Stromal cell of bone marrow (primary cell): ENCODE measurements around the gene CDC37L1.
"Not testable (repeated sequence)": the region's sequence is repeated elsewhere in the genome, so short reads cannot be mapped to it uniquely, and the experiment has no call there.

Experiments
- DNase-seq: peaks from one replicate; pipeline ENCODE4 v3.0.0-alpha.2; 2012; ENCODE audit warnings: low read depth

CDC37L1 gene

GRCh38 chr9:4679268-4680172, at the start of gene CDC37L1:
CDC37L1 (plus strand) TSS chr9:4679569; CDS start chr9:4679768, 199 bp downstream.
- peak; percentile 93 for DNase-seq

- DNase-seq = no peak
Measured at GRCh38 chr9:4630836-4631235, 48.5 kb upstream of the CDC37L1 start.

GRCh38 chr9:4638968-4639367, 40.4 kb upstream of the CDC37L1 start:
- DNase-seq = no peak

- DNase-seq = no peak
Measured at GRCh38 chr9:4639420-4639819, 39.9 kb upstream of the CDC37L1 start.

- DNase-seq = no peak
Measured at GRCh38 chr9:4640027-4640426, 39.3 kb upstream of the CDC37L1 start.

GRCh38 chr9:4642351-4642750, 37.0 kb upstream of the CDC37L1 start:
- DNase-seq = no peak

GRCh38 chr9:4654084-4654483, 25.3 kb upstream of the CDC37L1 start:
- no peak for DNase-seq

GRCh38 chr9:4654538-4654937, 24.8 kb upstream of the CDC37L1 start:
- DNase-seq = no peak

GRCh38 chr9:4656196-4656595, 23.2 kb upstream of the CDC37L1 start:
- DNase-seq = not testable (repeated sequence)

- no peak for DNase-seq
Measured at GRCh38 chr9:4656621-4657020, 22.7 kb upstream of the CDC37L1 start.

- DNase-seq = no peak
Measured at GRCh38 chr9:4657426-4658159, 21.8 kb upstream of the CDC37L1 start.

- not testable (repeated sequence) for DNase-seq
Measured at GRCh38 chr9:4660665-4661064, 18.7 kb upstream of the CDC37L1 start.

GRCh38 chr9:4661165-4661564, 18.2 kb upstream of the CDC37L1 start:
- DNase-seq = no peak

- DNase-seq = no peak
Measured at GRCh38 chr9:4661611-4662010, 17.8 kb upstream of the CDC37L1 start.

GRCh38 chr9:4662108-4662988, 17.0 kb upstream of the CDC37L1 start, which contains the start of gene PLPP6:
PLPP6 (plus strand) TSS chr9:4662294; CDS start chr9:4662376, 82 bp downstream.
- DNase-seq = peak; percentile 69

GRCh38 chr9:4662989-4663792, 16.2 kb upstream of the CDC37L1 start:
- no peak for DNase-seq

GRCh38 chr9:4663956-4664355, 15.4 kb upstream of the CDC37L1 start:
- no peak for DNase-seq

- DNase-seq = no peak
Measured at GRCh38 chr9:4665357-4665756, 14.0 kb upstream of the CDC37L1 start.

- no peak for DNase-seq
Measured at GRCh38 chr9:4666042-4666699, 13.2 kb upstream of the CDC37L1 start, which contains the start of gene SPATA6L. SPATA6L (minus strand) TSS chr9:4666480; CDS start chr9:4666250, 230 bp downstream.

GRCh38 chr9:4667681-4668080, 11.7 kb upstream of the CDC37L1 start:
- DNase-seq = no peak
